IMR-90 (cell line): Measurements from ENCODE around the gene NUMA1.

Experiments
- CTCF ChIP-seq: conservative IDR thresholded peaks from 2 replicates; pipeline ENCODE4 v1.5.1; 2012; ENCODE audit warnings: mild to moderate bottlenecking, low read depth, low read length, improper control_type of control experiment
- RFX5 ChIP-seq: IDR thresholded peaks from 2 replicates; pipeline ENCODE4 v1.8.0; 2012; ENCODE audit warnings: low read depth, mild to moderate bottlenecking, low read length, moderate library complexity
- SMC3 ChIP-seq: fragments of 150-350 bp; IDR thresholded peaks from 2 replicates; pipeline ENCODE4 v1.6.1; 2016; ENCODE audit warnings: low read depth, mild to moderate bottlenecking, antibody characterized with exemption, low read length, moderate library complexity

GRCh38 chr11:72010529-72011233, 69.7 kb downstream of the NUMA1 start:
- TF ChIP-seq CTCF (no peak), SMC3 (no peak), RFX5 (no peak)
